B cell (primary cell): ENCODE measurements around the gene KATNIP.

ENCODE experiments used
- EZH2 ChIP-seq: IDR thresholded peaks from 2 replicates; pipeline ENCODE4 v1.6.1; 2012; ENCODE audit warnings: borderline replicate concordance, low read depth, mild to moderate bottlenecking, moderate library complexity, low read length; ENCODE audit not compliant: insufficient read depth, poor library complexity, severe bottlenecking
- TF ChIP-seq, protein P1 (sequence below): fragments of 200-600 bp; IDR thresholded peaks from one replicate; pipeline ENCODE4 v1.8.0; 2022; ENCODE audit warnings: antibody characterized with exemption, mild to moderate bottlenecking

- TF ChIP-seq, protein P1, sequence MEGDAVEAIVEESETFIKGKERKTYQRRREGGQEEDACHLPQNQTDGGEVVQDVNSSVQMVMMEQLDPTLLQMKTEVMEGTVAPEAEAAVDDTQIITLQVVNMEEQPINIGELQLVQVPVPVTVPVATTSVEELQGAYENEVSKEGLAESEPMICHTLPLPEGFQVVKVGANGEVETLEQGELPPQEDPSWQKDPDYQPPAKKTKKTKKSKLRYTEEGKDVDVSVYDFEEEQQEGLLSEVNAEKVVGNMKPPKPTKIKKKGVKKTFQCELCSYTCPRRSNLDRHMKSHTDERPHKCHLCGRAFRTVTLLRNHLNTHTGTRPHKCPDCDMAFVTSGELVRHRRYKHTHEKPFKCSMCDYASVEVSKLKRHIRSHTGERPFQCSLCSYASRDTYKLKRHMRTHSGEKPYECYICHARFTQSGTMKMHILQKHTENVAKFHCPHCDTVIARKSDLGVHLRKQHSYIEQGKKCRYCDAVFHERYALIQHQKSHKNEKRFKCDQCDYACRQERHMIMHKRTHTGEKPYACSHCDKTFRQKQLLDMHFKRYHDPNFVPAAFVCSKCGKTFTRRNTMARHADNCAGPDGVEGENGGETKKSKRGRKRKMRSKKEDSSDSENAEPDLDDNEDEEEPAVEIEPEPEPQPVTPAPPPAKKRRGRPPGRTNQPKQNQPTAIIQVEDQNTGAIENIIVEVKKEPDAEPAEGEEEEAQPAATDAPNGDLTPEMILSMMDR, result no peak
- no peak for TF ChIP-seq EZH2
Measured at GRCh38 chr16:27539636-27540035, 10.3 kb upstream of the KATNIP start.
